ENCODE measurements around the gene HDAC4. TPM values are rescaled to one million over a fixed set of nuclear protein-coding genes. Genes with fewer than 3 reads are reported as not detected.

The HDAC4 gene
- total and polyA plus RNA-seq, 2 of the 4 experiments (the other 2 are of a cell fraction), result 4.1 to 7.2 TPM

DNA sequence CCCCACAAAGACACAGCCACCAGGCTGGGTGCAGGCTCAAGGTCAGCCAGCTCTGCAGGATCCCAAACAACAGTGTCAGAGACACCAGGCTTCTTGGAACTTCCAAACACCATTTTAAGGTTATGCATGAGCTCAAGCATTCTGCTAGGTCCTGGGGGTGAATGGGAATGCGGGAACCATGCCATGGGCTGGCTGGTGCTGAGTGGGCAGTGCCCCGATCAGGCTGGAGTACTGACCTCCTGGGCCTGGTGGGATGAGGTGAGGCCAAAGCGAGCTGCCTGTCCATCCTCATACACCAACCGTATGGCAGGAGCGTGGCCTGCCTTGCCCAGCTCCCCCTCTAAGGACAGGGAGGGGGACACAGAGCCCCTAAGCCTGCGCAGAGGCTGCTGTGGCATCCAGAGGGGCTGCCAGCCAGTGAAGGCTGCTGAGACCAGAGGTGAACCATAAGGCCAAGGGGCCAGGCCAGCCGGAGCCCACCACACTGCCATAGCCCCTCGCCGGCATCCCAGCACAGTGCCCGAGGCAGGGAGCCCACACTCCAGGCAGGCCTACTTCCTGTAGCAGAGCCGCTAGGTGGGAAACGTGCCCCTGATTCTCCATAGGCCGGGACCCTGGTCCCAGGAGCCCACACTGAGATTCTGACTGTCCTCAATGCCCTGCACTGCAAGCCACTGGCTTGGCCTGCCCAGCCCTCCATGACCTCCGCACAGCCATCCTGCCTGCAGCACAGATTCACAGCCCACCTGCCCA is 135.0 kb downstream of the HDAC4 start (continued):
- TF ChIP-seq, protein P1, sequence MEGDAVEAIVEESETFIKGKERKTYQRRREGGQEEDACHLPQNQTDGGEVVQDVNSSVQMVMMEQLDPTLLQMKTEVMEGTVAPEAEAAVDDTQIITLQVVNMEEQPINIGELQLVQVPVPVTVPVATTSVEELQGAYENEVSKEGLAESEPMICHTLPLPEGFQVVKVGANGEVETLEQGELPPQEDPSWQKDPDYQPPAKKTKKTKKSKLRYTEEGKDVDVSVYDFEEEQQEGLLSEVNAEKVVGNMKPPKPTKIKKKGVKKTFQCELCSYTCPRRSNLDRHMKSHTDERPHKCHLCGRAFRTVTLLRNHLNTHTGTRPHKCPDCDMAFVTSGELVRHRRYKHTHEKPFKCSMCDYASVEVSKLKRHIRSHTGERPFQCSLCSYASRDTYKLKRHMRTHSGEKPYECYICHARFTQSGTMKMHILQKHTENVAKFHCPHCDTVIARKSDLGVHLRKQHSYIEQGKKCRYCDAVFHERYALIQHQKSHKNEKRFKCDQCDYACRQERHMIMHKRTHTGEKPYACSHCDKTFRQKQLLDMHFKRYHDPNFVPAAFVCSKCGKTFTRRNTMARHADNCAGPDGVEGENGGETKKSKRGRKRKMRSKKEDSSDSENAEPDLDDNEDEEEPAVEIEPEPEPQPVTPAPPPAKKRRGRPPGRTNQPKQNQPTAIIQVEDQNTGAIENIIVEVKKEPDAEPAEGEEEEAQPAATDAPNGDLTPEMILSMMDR (conservative IDR thresholded peaks at IDR 0.05; ENCODE audit: low read depth, low read length), result no peak

All from IMR-90 (cell line).